ENCODE results near the gene IL3.

- TF ChIP-seq, protein P1, sequence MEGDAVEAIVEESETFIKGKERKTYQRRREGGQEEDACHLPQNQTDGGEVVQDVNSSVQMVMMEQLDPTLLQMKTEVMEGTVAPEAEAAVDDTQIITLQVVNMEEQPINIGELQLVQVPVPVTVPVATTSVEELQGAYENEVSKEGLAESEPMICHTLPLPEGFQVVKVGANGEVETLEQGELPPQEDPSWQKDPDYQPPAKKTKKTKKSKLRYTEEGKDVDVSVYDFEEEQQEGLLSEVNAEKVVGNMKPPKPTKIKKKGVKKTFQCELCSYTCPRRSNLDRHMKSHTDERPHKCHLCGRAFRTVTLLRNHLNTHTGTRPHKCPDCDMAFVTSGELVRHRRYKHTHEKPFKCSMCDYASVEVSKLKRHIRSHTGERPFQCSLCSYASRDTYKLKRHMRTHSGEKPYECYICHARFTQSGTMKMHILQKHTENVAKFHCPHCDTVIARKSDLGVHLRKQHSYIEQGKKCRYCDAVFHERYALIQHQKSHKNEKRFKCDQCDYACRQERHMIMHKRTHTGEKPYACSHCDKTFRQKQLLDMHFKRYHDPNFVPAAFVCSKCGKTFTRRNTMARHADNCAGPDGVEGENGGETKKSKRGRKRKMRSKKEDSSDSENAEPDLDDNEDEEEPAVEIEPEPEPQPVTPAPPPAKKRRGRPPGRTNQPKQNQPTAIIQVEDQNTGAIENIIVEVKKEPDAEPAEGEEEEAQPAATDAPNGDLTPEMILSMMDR (conservative IDR thresholded peaks at IDR 0.05; ENCODE audit: low read depth, low read length), result no peak
- no peak for TF ChIP-seq EZH2 (IDR thresholded peaks at IDR 0.05; ENCODE audit: borderline replicate concordance, low read depth, low read length, poor library complexity, severe bottlenecking)
Measured at GRCh38 chr5:132101385-132101880, 41.0 kb downstream of the IL3 start.

All from A673 (cell line).